RPMI7951 (cell line): ENCODE measurements around the gene RSAD1. TPM values are rescaled to one million over a fixed set of nuclear protein-coding genes. Genes with fewer than 3 reads are reported as not detected.

Experiments used
- DNase-seq: peaks from one replicate; pipeline ENCODE4 v3.0.0-alpha.2; 2012; ENCODE audit warnings: low read depth
- total RNA-seq: library from RNA; depleted of rRNA; stranded (reverse); fragments of >200 nt; shearing (Covaris generic); gene quantifications from 2 replicates; pipeline ENCODE4 v1.2.3, GENCODE V29; 2014

Gene RSAD1
- total RNA-seq, 1 experiment from 2014 or later: 10.0 TPM

DNA sequence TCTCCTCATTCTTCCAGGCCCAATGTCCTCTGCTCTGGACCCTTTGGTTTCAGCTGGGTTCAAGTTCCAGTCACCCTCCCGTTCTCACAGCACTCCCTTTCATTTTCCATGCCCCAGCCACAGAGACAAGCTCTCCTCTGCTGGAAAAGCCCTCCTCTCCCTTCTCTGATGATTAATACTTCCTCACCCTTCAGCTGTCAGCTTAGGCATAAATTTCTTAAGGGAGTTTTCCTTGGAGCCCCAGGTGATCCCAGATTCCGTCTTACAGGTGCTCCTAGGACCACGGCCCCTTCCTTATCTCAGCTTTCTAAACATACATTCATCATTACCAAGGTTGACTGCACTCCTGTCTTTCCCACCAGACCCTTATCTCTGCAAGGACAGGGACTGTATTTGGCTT lies 20.4 kb upstream of the RSAD1 start:
- no peak for DNase-seq

DNA sequence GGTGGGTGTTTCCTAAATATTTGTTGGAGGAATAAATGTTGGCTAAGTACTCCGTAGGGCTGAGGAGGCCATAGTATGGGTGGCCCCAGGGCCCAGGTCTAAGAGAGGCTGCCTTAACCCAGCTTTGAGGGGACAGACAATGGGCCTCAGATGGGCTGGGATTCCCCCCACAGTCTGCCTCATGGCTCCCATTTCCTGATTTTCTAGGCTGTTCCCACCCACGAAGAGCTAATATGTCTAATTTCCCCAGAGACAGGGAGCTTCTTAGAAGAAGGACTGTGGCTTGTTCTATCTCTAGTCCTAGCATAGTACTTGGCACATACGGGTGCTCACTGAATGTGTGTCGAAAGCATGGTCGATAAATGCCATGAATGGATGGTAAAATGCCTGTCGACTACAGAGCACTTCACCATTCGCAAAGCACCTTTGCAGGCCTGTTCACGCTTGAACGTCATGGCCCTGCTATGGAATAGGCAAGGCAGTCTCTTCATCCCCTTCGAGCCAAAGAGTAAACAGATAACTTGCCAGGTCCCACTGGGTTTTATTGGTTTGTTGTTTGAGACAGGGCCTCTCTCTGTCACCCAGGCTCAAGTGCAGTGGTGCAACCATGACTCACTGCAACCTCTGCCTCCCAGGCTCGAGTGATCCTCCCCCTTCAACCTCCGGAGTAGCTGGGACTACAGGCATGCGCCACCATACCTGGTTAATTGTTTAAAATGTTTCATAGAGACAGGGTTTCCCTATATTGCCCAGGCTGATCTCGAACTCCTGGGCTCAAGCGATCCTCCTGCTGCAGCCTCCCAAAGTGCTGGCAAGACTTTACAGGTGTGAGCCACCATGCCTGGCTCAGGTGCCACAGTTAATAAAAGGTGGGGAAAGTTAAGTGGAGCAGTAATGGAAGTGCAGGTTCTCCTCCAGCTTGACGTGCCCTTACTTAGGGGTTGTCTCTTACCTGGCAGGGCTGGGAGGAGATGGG lies 19.7 kb upstream of the RSAD1 start:
- DNase-seq: peak; percentile 16

GRCh38 chr17:50459756-50460155 lies 18.9 kb upstream of the RSAD1 start:
- DNase-seq: no peak

DNA sequence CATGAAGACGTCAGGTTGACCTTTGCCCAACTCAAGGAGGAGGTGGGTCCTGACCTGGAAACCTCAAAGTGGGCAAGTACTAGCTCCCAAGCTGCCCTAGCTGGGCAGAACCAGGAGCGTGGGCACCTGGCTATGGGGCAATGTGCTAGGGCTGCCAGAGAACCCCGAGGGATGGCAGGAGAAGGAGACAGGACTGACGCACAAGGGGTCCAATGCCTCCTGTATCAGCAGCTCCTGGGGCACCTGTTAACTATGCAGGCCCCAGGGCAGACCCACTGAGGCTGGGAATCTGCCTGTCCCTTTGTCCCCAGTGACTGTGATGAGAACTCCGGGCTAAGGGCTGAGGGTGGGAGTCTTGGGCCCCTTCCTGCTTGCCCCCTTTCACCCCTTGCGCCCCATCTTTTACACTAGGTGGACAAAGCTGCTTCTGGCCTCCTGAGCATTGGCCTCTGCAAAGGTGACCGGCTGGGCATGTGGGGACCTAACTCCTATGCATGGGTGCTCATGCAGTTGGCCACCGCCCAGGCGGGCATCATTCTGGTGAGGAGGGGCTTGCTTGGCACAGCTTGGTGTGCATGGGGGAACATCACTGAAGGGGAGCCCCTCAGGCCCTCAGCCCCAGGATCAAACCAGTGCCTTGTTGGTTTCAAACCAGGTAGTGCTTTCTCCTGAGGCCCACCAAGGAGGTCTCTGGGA lies 17.7 kb upstream of the RSAD1 start:
- no peak for DNase-seq

GRCh38 chr17:50461550-50462132 lies 17.0 kb upstream of the RSAD1 start:
- DNase-seq: no peak

DNA sequence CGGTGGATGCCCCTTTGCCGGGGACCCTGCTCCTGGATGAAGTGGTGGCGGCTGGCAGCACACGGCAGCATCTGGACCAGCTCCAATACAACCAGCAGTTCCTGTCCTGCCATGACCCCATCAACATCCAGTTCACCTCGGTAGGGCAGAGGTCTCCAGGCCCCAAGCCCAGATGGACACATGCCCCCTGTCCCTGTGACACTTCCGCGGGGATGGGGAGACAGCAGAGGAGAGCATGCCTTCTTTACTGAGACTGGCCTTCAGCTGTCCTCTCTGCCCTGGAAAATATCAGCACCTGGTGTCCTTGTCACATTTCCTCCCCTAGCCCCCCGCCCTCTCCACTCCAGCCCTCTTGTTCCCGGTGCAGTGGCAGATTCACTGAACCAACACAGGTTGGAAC lies 16.2 kb upstream of the RSAD1 start:
- DNase-seq: no peak

DNA sequence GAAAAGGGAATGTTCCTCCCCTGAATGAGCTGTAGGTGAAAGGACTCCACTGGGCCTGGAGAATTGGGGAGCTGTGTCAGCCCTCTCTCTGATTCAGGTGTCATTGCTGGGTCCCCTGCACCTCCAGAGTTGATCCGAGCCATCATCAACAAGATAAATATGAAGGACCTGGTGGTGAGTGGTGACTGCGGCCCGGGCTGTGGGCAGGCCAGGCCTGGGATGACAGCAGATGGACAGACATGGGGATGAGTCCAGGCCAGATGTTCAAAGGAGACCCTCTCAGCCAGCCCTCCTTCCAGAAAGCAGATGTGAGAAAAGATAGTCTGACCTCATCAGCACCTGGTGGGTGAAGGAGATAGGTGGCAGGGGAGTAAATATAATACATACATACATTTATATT lies 14.5 kb upstream of the RSAD1 start:
- no peak for DNase-seq

- no peak for DNase-seq
Observed at GRCh38 chr17:50464736-50465135, 13.9 kb upstream of the RSAD1 start.

DNA sequence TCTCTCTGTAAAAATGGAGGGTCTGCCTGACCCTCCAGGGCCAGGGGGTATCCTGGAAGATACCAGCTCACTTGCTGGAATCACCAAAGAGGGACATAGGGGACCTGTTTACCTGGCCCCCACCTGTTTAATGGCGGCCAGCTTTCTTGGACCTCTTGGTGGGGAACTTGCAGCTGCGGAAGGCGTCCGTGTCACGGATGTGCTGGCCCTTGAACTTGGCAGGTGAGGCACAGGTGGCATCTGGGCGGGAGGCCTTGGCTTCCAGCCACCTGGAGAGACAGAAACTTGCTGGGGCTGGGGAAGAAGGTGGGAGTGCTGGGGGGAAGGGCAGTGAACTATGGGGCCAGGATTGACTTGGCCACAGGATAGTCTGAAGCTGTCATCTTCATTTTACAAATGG lies 13.5 kb upstream of the RSAD1 start:
- DNase-seq: no peak

- no peak for DNase-seq
Observed at GRCh38 chr17:50465635-50466034, 13.0 kb upstream of the RSAD1 start.

GRCh38 chr17:50466371-50467113 lies 12.1 kb upstream of the RSAD1 start:
- DNase-seq: no peak

- DNase-seq: no peak
Observed at GRCh38 chr17:50467114-50467854, 11.4 kb upstream of the RSAD1 start.

DNA sequence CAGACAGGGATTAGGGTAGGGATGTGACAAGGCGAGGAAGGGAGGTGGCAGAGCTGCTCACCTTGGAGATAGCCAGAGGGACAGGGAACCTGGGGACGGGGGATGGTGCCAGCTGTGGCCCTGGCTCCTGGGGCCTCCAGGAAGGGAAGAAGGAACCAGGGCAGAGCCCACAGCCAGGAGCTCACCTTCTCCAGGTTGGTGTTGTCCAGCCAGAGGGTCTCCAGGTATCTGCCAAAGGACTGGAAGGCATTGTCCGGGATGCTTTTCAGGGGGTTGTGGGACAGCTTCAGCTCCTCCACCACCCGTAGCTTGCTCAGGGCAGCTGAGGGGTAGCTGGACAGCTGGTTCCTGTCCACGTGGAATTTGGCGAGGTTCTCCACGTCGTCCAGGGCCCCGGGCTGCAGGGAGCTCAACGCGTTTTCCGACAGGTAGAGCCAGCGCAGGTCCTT lies 10.8 kb upstream of the RSAD1 start:
- DNase-seq: no peak

- DNase-seq: no peak
Observed at GRCh38 chr17:50468304-50469207, 10.1 kb upstream of the RSAD1 start, which contains the start of gene CHAD. CHAD (minus strand) TSS chr17:50468880; CDS start chr17:50468813, 67 bp downstream.

- DNase-seq: no peak
Observed at GRCh38 chr17:50469208-50469605, 9.5 kb upstream of the RSAD1 start.

DNA sequence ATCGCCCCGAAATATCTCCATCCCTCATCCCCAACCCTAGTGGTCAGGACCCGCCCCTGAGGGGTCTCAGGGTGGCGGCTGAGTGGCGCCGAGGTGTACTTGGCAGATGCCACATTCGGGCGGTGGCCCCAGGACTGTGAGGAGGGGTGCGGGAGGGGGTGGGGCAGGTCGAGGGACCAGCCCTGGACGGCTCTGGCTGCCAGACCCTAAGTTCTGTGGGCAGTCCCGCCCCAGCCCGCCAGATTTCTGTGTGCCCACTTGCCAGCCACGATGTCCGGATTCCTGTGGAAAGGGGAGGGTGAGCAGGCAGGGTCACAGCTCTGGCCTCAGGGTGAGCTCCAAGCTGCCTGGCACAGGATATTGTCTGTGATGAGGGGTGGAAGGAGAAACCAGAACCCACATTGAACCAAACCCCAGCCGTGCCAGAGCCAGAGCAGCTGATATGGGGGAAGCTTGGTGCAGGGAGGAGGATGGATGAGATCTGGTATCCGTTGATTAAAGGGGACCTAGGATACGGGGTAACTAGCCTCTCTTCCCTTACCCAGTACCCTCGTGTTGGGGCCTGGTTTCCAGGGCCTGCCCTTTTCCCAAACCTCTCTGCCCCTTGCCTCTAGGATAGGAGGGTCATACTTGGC lies 8.9 kb upstream of the RSAD1 start:
- no peak for DNase-seq

DNA sequence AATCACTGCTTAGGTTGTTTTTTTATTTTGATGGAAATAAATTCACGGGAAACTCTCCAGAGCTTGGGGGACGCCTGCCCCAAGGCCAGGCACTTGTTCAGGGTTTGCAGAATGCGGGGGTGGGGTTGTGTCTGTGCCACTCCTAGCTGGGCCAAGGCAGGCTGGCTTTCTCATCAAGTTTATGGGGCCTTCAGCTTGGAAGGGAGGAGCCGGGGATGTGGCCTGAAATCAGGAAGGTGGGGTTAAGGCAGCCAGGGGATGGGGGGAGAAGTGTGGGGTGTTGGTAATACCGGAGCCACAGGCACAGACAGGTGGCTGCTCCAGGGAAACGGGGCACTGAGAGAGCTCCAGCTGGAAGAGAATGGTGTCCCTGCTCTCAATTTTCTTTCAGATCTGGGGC lies 8.2 kb upstream of the RSAD1 start:
- no peak for DNase-seq

- no peak for DNase-seq
Observed at GRCh38 chr17:50471009-50471905, 7.4 kb upstream of the RSAD1 start.
